Caco-2 (cell line): ENCODE measurements around the gene TPCN1. TPM values are rescaled to one million over a fixed set of nuclear protein-coding genes. Genes with fewer than 3 reads are reported as not detected.

Experiments used
- BruUV-seq: library from RNA; stranded (reverse); fragments of 400-500 nt; replicated peaks from 2 replicates; lab custom pipeline; 2021; lab: Mats Ljungman, UMichigan
- CTCF ChIA-PET: fragments of 300-600 bp; sonication (Branson Sonifier 250); formaldehyde crosslinking; loops from one replicate; lab custom pipeline; 2022; ENCODE audit warnings: antibody characterized with exemption; lab: Charles Lee
- POLR2A ChIA-PET: fragments of 300-600 bp; sonication (Branson Sonifier 250); formaldehyde crosslinking; loops from one replicate; lab custom pipeline; 2022; ENCODE audit warnings: antibody characterized with exemption; lab: Charles Lee
- DNase-seq, 2 experiments: peaks; one replicate each; pipeline versions ENCODE4 v3.0.0 to v3.0.0-alpha.2; 2020 to 2022
- H3K27me3 ChIP-seq: replicated peaks from 2 replicates; pipeline ENCODE4 v1.6.0; 2011; ENCODE audit warnings: low read length; ENCODE audit not compliant: control insufficient read depth, insufficient read depth
- H3K36me3 ChIP-seq: 2 replicates; pipeline ENCODE4 v1.5.1; 2011; ENCODE audit warnings: low read length; ENCODE audit not compliant: control insufficient read depth, insufficient read depth
- H3K4me1 ChIP-seq: fragments of 250-450 bp; sonication (Bioruptor Pico); 2 replicates; pipeline ENCODE4 v1.5.1; 2020; ENCODE audit warnings: mild to moderate bottlenecking
- H3K4me3 ChIP-seq: 2 replicates; pipeline ENCODE4 v1.5.1; 2011; ENCODE audit warnings: low read depth, mild to moderate bottlenecking, control low read depth, low read length
- H3K9me3 ChIP-seq: fragments of 250-450 bp; sonication (Bioruptor Pico); 2 replicates; pipeline ENCODE4 v1.5.1; 2020; ENCODE audit warnings: mild to moderate bottlenecking, moderate library complexity
- H3K27ac Mint-ChIP-seq: one replicate; pipeline ENCODE4 v1.8.0; 2022; ENCODE audit warnings: mixed read lengths; ENCODE audit not compliant: unreplicated experiment
- H3K27me3 Mint-ChIP-seq: one replicate; pipeline ENCODE4 v1.8.0; 2022; ENCODE audit warnings: mixed read lengths; ENCODE audit not compliant: insufficient read depth, unreplicated experiment
- H3K36me3 Mint-ChIP-seq: one replicate; pipeline ENCODE4 v1.8.0; 2022; ENCODE audit warnings: mild to moderate bottlenecking, mixed read lengths; ENCODE audit not compliant: insufficient read depth, unreplicated experiment
- H3K4me1 Mint-ChIP-seq: one replicate; pipeline ENCODE4 v1.8.0; 2022; ENCODE audit warnings: low read depth, mixed read lengths; ENCODE audit not compliant: unreplicated experiment
- H3K4me3 Mint-ChIP-seq: one replicate; pipeline ENCODE4 v1.8.0; 2022; ENCODE audit warnings: mild to moderate bottlenecking, moderate library complexity, mixed read lengths; ENCODE audit not compliant: unreplicated experiment
- H3K9me3 Mint-ChIP-seq: one replicate; pipeline ENCODE4 v1.8.0; 2022; ENCODE audit warnings: mixed read lengths; ENCODE audit not compliant: unreplicated experiment
- CTCF ChIP-seq, 2 experiments: fragments of 200-600 bp in 1 of 2; IDR thresholded peaks; 1 replicate in 1 of 2; 2 replicates in 1 of 2; pipeline versions ENCODE4 v1.5.1 to v1.8.0; 2011 to 2022; ENCODE audit warnings: antibody characterized with exemption in 1 of 2, control low read depth in 1 of 2, inconsistent platforms in 1 of 2, low read depth in 1 of 2, low read length in 1 of 2, mild to moderate bottlenecking in 1 of 2, moderate library complexity in 1 of 2; ENCODE audit not compliant: insufficient read depth in 1 of 2, severe bottlenecking in 1 of 2, unreplicated experiment in 1 of 2
- intact Hi-C: fragments of 100-400 bp; cut with micrococcal nuclease; formaldehyde crosslinking; loops from one replicate; pipeline ENCODE4 v1.10.0; 2022; ENCODE audit not compliant: unreplicated experiment
- total RNA-seq: library from RNA; stranded (reverse); gene quantifications from 2 replicates; pipeline ENCODE4 v1.2.3, GENCODE V29; 2022

TPCN1 gene
- total RNA-seq, 1 experiment from 2014 or later = 54.4 TPM

GRCh38 chr12:113285679-113286610 lies 64.7 kb downstream of the TPCN1 start:
- Mint-ChIP-seq H3K27ac (no peak overlapping the region), H3K36me3 (peaks cover 26% of the 10 kb centered on the region), H3K4me1 (no peaks in the 10 kb centered on the region), H3K9me3 (no peaks in the 10 kb centered on the region), H3K4me3 (no peak overlapping the region), H3K27me3 (no peaks in the 10 kb centered on the region)
- no peak for TF ChIP-seq CTCF (IDR thresholded peaks at IDR 0.05; ENCODE audit: insufficient read depth in 1 of 2, low read depth in 1 of 2, low read length in 1 of 2, severe bottlenecking in 1 of 2, unreplicated experiment in 1 of 2)
- CTCF ChIA-PET = no interaction called here
- intact Hi-C loops = no loop called here
- POLR2A ChIA-PET = no interaction called here
- BruUV-seq = no TSS peak
- no peaks in the 10 kb centered on the region for H3K36me3 ChIP-seq
- no peaks in the 10 kb centered on the region for H3K27me3 ChIP-seq
- no peak overlapping the region for H3K4me3 ChIP-seq
- no peaks in the 10 kb centered on the region for H3K9me3 ChIP-seq
- no peak for DNase-seq
- H3K4me1 ChIP-seq = no peaks in the 10 kb centered on the region

- Mint-ChIP-seq H3K36me3 (peaks cover 31% of the 10 kb centered on the region), H3K4me1 (no peaks in the 10 kb centered on the region), H3K4me3 (no peak overlapping the region), H3K9me3 (no peaks in the 10 kb centered on the region), H3K27me3 (no peaks in the 10 kb centered on the region), H3K27ac (no peak overlapping the region)
- POLR2A ChIA-PET = no interaction called here
- H3K4me3 ChIP-seq = no peak overlapping the region
- intact Hi-C loops = no loop called here
- no TSS peak for BruUV-seq
- CTCF ChIA-PET = no interaction called here
- no peak for TF ChIP-seq CTCF (IDR thresholded peaks at IDR 0.05; ENCODE audit: insufficient read depth in 1 of 2, low read depth in 1 of 2, low read length in 1 of 2, severe bottlenecking in 1 of 2, unreplicated experiment in 1 of 2)
- H3K27me3 ChIP-seq = no peaks in the 10 kb centered on the region
- no peaks in the 10 kb centered on the region for H3K9me3 ChIP-seq
- no peak for DNase-seq
- no peaks in the 10 kb centered on the region for H3K4me1 ChIP-seq
- H3K36me3 ChIP-seq = no peaks in the 10 kb centered on the region
Measured at GRCh38 chr12:113286712-113287111, 65.4 kb downstream of the TPCN1 start.

GRCh38 chr12:113287146-113287898 lies 66.1 kb downstream of the TPCN1 start:
- Histone ChIP-seq H3K4me3 (no peak overlapping the region), H3K4me1 (no peaks in the 10 kb centered on the region), H3K9me3 (no peaks in the 10 kb centered on the region), H3K36me3 (no peaks in the 10 kb centered on the region), H3K27me3 (no peaks in the 10 kb centered on the region)
- H3K27me3 Mint-ChIP-seq = no peaks in the 10 kb centered on the region
- no peak for TF ChIP-seq CTCF (IDR thresholded peaks at IDR 0.05; ENCODE audit: insufficient read depth in 1 of 2, low read depth in 1 of 2, low read length in 1 of 2, severe bottlenecking in 1 of 2, unreplicated experiment in 1 of 2)
- H3K27ac Mint-ChIP-seq = no peak overlapping the region
- intact Hi-C loops = no loop called here
- ChIA-PET CTCF (no interaction called here), POLR2A (no interaction called here)
- BruUV-seq = no TSS peak
- no peaks in the 10 kb centered on the region for H3K9me3 Mint-ChIP-seq
- H3K4me3 Mint-ChIP-seq = no peak overlapping the region
- no peaks in the 10 kb centered on the region for H3K4me1 Mint-ChIP-seq
- DNase-seq = no peak
- peaks cover 31% of the 10 kb centered on the region for H3K36me3 Mint-ChIP-seq
